OCI-LY7 (cell line): ENCODE results near the gene FRMD1.

Experiments used
- EZH2phosphoT487 ChIP-seq: fragments of 200-600 bp; sonication (generic); IDR thresholded peaks from 2 replicates; pipeline ENCODE4 v1.6.1; 2018; ENCODE audit warnings: low read depth, borderline replicate concordance, mild to moderate bottlenecking, mixed run types, antibody characterized with exemption, low read length, moderate library complexity, mixed read lengths
- TF ChIP-seq, protein P1 (sequence below): fragments of 200-600 bp; sonication (generic); conservative IDR thresholded peaks from 2 replicates; pipeline ENCODE4 v1.5.1; 2014; ENCODE audit warnings: mild to moderate bottlenecking, antibody characterized with exemption, low read length, moderate library complexity, mixed read lengths

GRCh38 chr6:168039301-168039700 lies 39.7 kb downstream of the FRMD1 start:
- TF ChIP-seq, protein P1, sequence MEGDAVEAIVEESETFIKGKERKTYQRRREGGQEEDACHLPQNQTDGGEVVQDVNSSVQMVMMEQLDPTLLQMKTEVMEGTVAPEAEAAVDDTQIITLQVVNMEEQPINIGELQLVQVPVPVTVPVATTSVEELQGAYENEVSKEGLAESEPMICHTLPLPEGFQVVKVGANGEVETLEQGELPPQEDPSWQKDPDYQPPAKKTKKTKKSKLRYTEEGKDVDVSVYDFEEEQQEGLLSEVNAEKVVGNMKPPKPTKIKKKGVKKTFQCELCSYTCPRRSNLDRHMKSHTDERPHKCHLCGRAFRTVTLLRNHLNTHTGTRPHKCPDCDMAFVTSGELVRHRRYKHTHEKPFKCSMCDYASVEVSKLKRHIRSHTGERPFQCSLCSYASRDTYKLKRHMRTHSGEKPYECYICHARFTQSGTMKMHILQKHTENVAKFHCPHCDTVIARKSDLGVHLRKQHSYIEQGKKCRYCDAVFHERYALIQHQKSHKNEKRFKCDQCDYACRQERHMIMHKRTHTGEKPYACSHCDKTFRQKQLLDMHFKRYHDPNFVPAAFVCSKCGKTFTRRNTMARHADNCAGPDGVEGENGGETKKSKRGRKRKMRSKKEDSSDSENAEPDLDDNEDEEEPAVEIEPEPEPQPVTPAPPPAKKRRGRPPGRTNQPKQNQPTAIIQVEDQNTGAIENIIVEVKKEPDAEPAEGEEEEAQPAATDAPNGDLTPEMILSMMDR = no peak
- no peak for TF ChIP-seq EZH2phosphoT487
